GM12878 (cell line): ENCODE results near the gene CD7. TPM values are rescaled to one million over a fixed set of nuclear protein-coding genes. Genes with fewer than 3 reads are reported as not detected.
A peak's percentile ranks its signal among the peaks of the same experiment; 100 is the strongest.

Experiments used
- ATAC-seq: fragments of 200-7000 bp; cut with Tn5 transposase; 3 replicates; pipeline ENCODE4 v1.9.1; 2020; ENCODE audit warnings: mild to moderate bottlenecking, moderate library complexity
- BruUV-seq: library from RNA; stranded (reverse); fragments of 400-500 nt; replicated peaks from 2 replicates; lab custom pipeline; 2021; lab: Mats Ljungman, UMichigan
- CTCF ChIA-PET: fragments of 300-600 bp; sonication (Branson Sonifier 250); formaldehyde crosslinking; extraction: SDS; loops from one replicate; lab custom pipeline; 2021; ENCODE audit warnings: inconsistent platforms; lab: Yijun Ruan, JAX
- POLR2A ChIA-PET: fragments of 350-600 bp; formaldehyde crosslinking; extraction: SDS; loops from one replicate; lab custom pipeline; 2021; ENCODE audit warnings: inconsistent platforms; lab: Charles Lee
- RAD21 ChIA-PET: fragments of 300-600 bp; sonication (Branson Sonifier 250); formaldehyde crosslinking; loops from one replicate; lab custom pipeline; 2023; ENCODE audit warnings: antibody characterized with exemption; ENCODE audit not compliant: unreplicated experiment; lab: Charles Lee
- SMC1A ChIA-PET: fragments of 300-600 bp; sonication (Branson Sonifier 250); formaldehyde crosslinking; loops from one replicate; lab custom pipeline; 2023; ENCODE audit not compliant: unreplicated experiment, uncharacterized antibody; lab: Charles Lee
- DNase-seq: peaks from one replicate; pipeline ENCODE4 v3.0.0-alpha.2; 2011; ENCODE audit warnings: low read depth, low spot score
- FAIRE-seq: peaks from 3 replicates; lab custom pipeline; 2011; peaks lifted over from hg19 to GRCh38; lab: Jason Lieb, UNC
- H2AFZ ChIP-seq: 2 replicates; pipeline ENCODE4 v1.6.0; 2011; ENCODE audit warnings: low read depth, low read length, control low read depth; ENCODE audit not compliant: control insufficient read depth
- H3K27ac ChIP-seq: 2 replicates; pipeline ENCODE4 v1.5.1; 2011; ENCODE audit warnings: control low read depth; ENCODE audit not compliant: control insufficient read depth, insufficient read depth
- H3K27me3 ChIP-seq, 2 experiments: replicated peaks in 1 of 2; 2 replicates each; pipeline versions ENCODE4 v1.6.0 to v1.6.1; 2011; ENCODE audit warnings: low read length in 1 of 2; ENCODE audit not compliant: control insufficient read depth in 2 of 2, insufficient read depth in 2 of 2
- H3K36me3 ChIP-seq, 2 experiments: 2 replicates each; pipeline ENCODE4 v1.5.1; 2011; ENCODE audit warnings: low read length in 1 of 2; ENCODE audit not compliant: control insufficient read depth in 2 of 2, insufficient read depth in 2 of 2
- H3K4me1 ChIP-seq: 2 replicates; pipeline ENCODE4 v1.6.1; 2011; ENCODE audit warnings: mild to moderate bottlenecking, low read length, moderate library complexity, mixed read lengths; ENCODE audit not compliant: control insufficient read depth, insufficient read depth
- H3K4me2 ChIP-seq: 2 replicates; pipeline ENCODE4 v1.6.0; 2011; ENCODE audit warnings: control low read depth; ENCODE audit not compliant: control insufficient read depth, insufficient read depth
- H3K4me3 ChIP-seq: fragments of 200-600 bp; sonication (generic); 2 replicates; pipeline ENCODE4 v1.5.1; 2016
- H3K79me2 ChIP-seq: 2 replicates; pipeline ENCODE4 v1.6.0; 2011; ENCODE audit warnings: low read length; ENCODE audit not compliant: control insufficient read depth, insufficient read depth
- H3K9ac ChIP-seq: 2 replicates; pipeline ENCODE4 v1.8.0; 2011; ENCODE audit warnings: low read length, control low read depth, mixed read lengths; ENCODE audit not compliant: control insufficient read depth, insufficient read depth
- H3K9me3 ChIP-seq: replicated peaks from 3 replicates; pipeline ENCODE4 v1.5.1; 2011; ENCODE audit warnings: mild to moderate bottlenecking, low read length; ENCODE audit not compliant: control insufficient read depth, insufficient read depth
- H4K20me1 ChIP-seq: 2 replicates; pipeline ENCODE4 v1.6.0; 2011; ENCODE audit not compliant: control insufficient read depth, insufficient read depth
- ATF7 ChIP-seq: fragments of 450-650 bp; IDR thresholded peaks from 2 replicates; pipeline ENCODE4 v1.6.1; 2016; ENCODE audit warnings: low read depth, mild to moderate bottlenecking
- BHLHE40 ChIP-seq, 2 experiments: fragments of 450-650 bp in 1 of 2; IDR thresholded peaks; 2 replicates each; pipeline ENCODE4 v1.6.1; 2011 to 2017; ENCODE audit warnings: low read depth in 2 of 2, borderline replicate concordance in 1 of 2, improper control_type of control experiment in 1 of 2, low read length in 1 of 2, mild to moderate bottlenecking in 1 of 2
- BRCA1 ChIP-seq: IDR thresholded peaks from 2 replicates; pipeline ENCODE4 v1.6.1; 2011; ENCODE audit warnings: low read depth, low read length, improper control_type of control experiment
- CHD1 ChIP-seq: IDR thresholded peaks from 2 replicates; pipeline ENCODE4 v1.6.1; 2012; ENCODE audit warnings: low read depth, low read length, improper control_type of control experiment
- EED ChIP-seq: sonication (generic); IDR thresholded peaks from 2 replicates; pipeline ENCODE4 v1.6.1; 2016; ENCODE audit warnings: antibody characterized with exemption, low read depth
- ESRRA ChIP-seq: IDR thresholded peaks from 2 replicates; pipeline ENCODE4 v1.6.1; 2012; ENCODE audit warnings: mild to moderate bottlenecking, low read length, improper control_type of control experiment
- GATAD2B ChIP-seq: fragments of 450-650 bp; conservative IDR thresholded peaks from 2 replicates; pipeline ENCODE4 v1.6.1; 2017; ENCODE audit warnings: low read depth, mild to moderate bottlenecking, moderate library complexity
- MEF2B ChIP-seq: fragments of 450-650 bp; IDR thresholded peaks from 2 replicates; pipeline ENCODE4 v1.6.1; 2018; ENCODE audit warnings: mild to moderate bottlenecking, moderate library complexity; ENCODE audit not compliant: partially characterized antibody, poor library complexity, severe bottlenecking
- NBN ChIP-seq: fragments of 450-650 bp; IDR thresholded peaks from 2 replicates; pipeline ENCODE4 v1.6.1; 2016
- PAX5 ChIP-seq: IDR thresholded peaks from 2 replicates; pipeline ENCODE4 v1.6.1; 2011; ENCODE audit warnings: low read depth, low read length, borderline replicate concordance
- SMAD1 ChIP-seq: fragments of 450-650 bp; IDR thresholded peaks from 2 replicates; pipeline ENCODE4 v1.6.1; 2018; ENCODE audit warnings: mild to moderate bottlenecking, low read depth; ENCODE audit not compliant: partially characterized antibody
- SMC3 ChIP-seq: IDR thresholded peaks from 2 replicates; pipeline ENCODE4 v1.6.1; 2011; ENCODE audit warnings: low read length, improper control_type of control experiment, borderline replicate concordance
- TCF12 ChIP-seq: IDR thresholded peaks from 2 replicates; pipeline ENCODE4 v1.6.1; 2011; ENCODE audit warnings: low read depth, mild to moderate bottlenecking, low read length
- ZNF622 ChIP-seq: fragments of 450-650 bp; IDR thresholded peaks from 2 replicates; pipeline ENCODE4 v1.6.1; 2017; ENCODE audit warnings: mild to moderate bottlenecking, inconsistent platforms
- WGBS: methylation state at CpG from one replicate; pipeline ENCODE4 v1.1.6; 2016; ENCODE audit warnings: low lambda C conversion rate; ENCODE audit not compliant: insufficient replicate concordance, insufficient coverage; ENCODE audit errors: missing lambda C conversion rate; 5-methylcytosine and 5-hydroxymethylcytosine counted together
- in situ Hi-C: fragments of 300-500 bp; cut with MboI; formaldehyde crosslinking; loops from 9 replicates; pipeline ENCODE4 v1.14.3; 2018; ENCODE audit warnings: mixed read lengths
- intact Hi-C: fragments of 100-400 bp; cut with micrococcal nuclease; formaldehyde crosslinking; loops from one replicate; pipeline ENCODE4 v1.14.2; 2022; ENCODE audit not compliant: unreplicated experiment
- polyA plus RNA-seq, 11 experiments: library from polyadenylated mRNA; depleted of rRNA in 4 of 11; unstranded in 6 of 11; stranded (reverse) in 5 of 11; fragments of >200 nt; fragmentation: Nextera tagmentation in 4 of 11; fragmentation: Illumina TruSeq in 1 of 11; extraction: Ambion mirVana in 4 of 11; extraction: Trizol in 1 of 11; gene quantifications; 1 replicate in 1 of 11; 2 replicates in 10 of 11; pipeline versions ENCODE4 v1.2.1 to v1.2.3, GENCODE V29; 2011 to 2016; ENCODE audit warnings: inconsistent platforms in 2 of 11, missing spikeins in 2 of 11, low read depth in 1 of 11
- total RNA-seq, 4 experiments: library from RNA; depleted of rRNA in 3 of 4; stranded (reverse); fragments of >200 nt in 3 of 4; fragmentation: Illumina TruSeq in 1 of 4; extraction: Trizol in 1 of 4; gene quantifications; 2 replicates each; pipeline versions ENCODE4 v1.2.1 to v1.2.3, GENCODE V29; 2013 to 2021
- TF ChIP-seq, protein P1 (sequence below): fragments of 450-650 bp; IDR thresholded peaks from 2 replicates; pipeline ENCODE4 v1.6.1; 2018; ENCODE audit warnings: borderline replicate concordance, mild to moderate bottlenecking; ENCODE audit not compliant: partially characterized antibody
- TF ChIP-seq, protein P2 (sequence below): fragments of 450-650 bp; IDR thresholded peaks from 2 replicates; pipeline ENCODE4 v1.6.1; 2017; ENCODE audit warnings: low read depth, mild to moderate bottlenecking, moderate library complexity

Gene CD7
- total and polyA plus RNA-seq, 10 of the 15 experiments (the other 5 are each of a cell fraction or from before 2014, with no cell fraction given) = 0.33 TPM; not detected in 9

DNA sequence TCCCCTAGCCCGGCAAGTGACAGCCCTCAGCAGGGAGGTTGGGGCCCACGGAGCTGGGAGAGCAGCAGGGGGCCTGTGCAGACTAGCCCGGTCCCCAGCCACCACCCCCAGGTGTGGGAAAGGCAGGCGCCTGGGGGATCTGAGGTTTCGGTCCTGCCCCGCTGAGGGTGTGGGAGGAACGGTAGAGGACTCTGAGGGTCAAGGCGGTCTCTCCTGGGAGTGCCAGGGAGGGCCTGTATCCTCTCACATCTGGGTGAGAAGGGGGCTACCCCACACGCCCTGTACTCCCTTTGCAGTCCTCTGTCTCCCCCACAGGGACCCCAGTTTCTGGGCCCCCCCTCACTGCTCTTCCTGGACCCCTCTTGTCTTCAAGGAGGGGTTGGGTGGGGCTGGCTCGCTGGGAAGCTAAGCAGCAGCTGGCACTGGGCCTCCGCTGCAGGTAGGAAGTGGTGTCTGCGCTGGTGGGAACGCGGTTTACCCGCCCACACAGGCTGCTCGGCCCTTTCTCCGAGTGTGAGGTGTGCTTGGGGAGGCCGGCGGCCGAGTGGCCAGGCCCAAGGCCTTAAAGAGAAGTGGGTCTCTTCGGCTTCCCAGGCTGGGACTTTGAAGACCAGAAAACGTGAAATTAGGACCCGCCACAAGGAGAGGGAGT is 15.4 kb downstream of the CD7 start:
- no TSS peak for BruUV-seq
- ChIA-PET RAD21 (interaction anchor here (0.9 to 7.9 kb wide), 13 partner anchors 10 to 96 kb away, joined by 3 to 77 read pairs (median 4); partner anchors contain the start of genes CD7, CSNK1D and SLC16A3), POLR2A (interaction anchor here (0.5 to 4.0 kb wide), 13 partner anchors 8 to 147 kb away, joined by 3 to 32 read pairs (median 5); partner anchors contain the start of genes CSNK1D and SLC16A3), CTCF (interaction anchor here (0.9 to 8.7 kb wide), 12 partner anchors 10 to 271 kb away, joined by 3 to 94 read pairs (median 7); partner anchors contain the start of gene RAC3), SMC1A (interaction anchor here (0.9 to 5.1 kb wide), 9 partner anchors 9 to 96 kb away, joined by 3 to 42 read pairs (median 5); partner anchors contain the start of gene CD7)
- Histone ChIP-seq H3K4me2 (peak overlapping the region; percentile 77), H3K79me2 (no peaks in the 10 kb centered on the region), H3K4me3 (peak overlapping the region; percentile 37), H3K36me3 (no peaks in the 10 kb centered on the region), H3K27ac (peak overlapping the region; percentile 11; the same call in 1 of the 2 replicates), H3K9ac (peak overlapping the region; percentile 11; the same call in 1 of the 2 replicates), H3K27me3 (no peaks in the 10 kb centered on the region; a peak in 1 of 4 replicates), H3K4me1 (peaks cover 35% of the 10 kb centered on the region), H2AFZ (peak overlapping the region; percentile 51), H4K20me1 (no peaks in the 10 kb centered on the region), H3K9me3 (no peaks in the 10 kb centered on the region)
- ATAC-seq = peak; percentile 52
- intact Hi-C loops (loop anchor here (1.0 kb wide), 1 partner anchor 19 kb away; no protein-coding TSS in a partner anchor), in situ Hi-C loops (no loop called here)
- WGBS = 5% methylated on average over 23 of the region's 23 CpGs
- peak; percentile 64 for DNase-seq
- FAIRE-seq = peak; percentile 66
- TF ChIP-seq SMC3 (0 out of 2 replicates have a peak, but pooled peaks have one; percentile 4), SMAD1 (peak; percentile 57), ATF7 (0 out of 2 replicates have a peak, but pooled peaks have one; percentile 17), EED (peak; percentile 58; the same call in 1 of the 2 replicates), BHLHE40 (IDR thresholded peaks at IDR 0.05; ENCODE audit: borderline replicate concordance in 1 of 2, low read depth in 2 of 2, low read length in 1 of 2) (peak in 1 of 2 experiments; percentile 75; a peak in 2 of 4 replicates), ESRRA (0 out of 2 replicates have a peak, but pooled peaks have one; percentile 23), GATAD2B (peak; percentile 100), MEF2B (peak; percentile 97), BRCA1 (no peak), NBN (peak; percentile 88; the same call in 1 of the 2 replicates), ZNF622 (no peak), CHD1 (peak; percentile 81; the same call in 1 of the 2 replicates), TCF12 (peak; percentile 90), PAX5 (peak; percentile 14; the same call in 1 of the 2 replicates)
- TF ChIP-seq, protein P1, sequence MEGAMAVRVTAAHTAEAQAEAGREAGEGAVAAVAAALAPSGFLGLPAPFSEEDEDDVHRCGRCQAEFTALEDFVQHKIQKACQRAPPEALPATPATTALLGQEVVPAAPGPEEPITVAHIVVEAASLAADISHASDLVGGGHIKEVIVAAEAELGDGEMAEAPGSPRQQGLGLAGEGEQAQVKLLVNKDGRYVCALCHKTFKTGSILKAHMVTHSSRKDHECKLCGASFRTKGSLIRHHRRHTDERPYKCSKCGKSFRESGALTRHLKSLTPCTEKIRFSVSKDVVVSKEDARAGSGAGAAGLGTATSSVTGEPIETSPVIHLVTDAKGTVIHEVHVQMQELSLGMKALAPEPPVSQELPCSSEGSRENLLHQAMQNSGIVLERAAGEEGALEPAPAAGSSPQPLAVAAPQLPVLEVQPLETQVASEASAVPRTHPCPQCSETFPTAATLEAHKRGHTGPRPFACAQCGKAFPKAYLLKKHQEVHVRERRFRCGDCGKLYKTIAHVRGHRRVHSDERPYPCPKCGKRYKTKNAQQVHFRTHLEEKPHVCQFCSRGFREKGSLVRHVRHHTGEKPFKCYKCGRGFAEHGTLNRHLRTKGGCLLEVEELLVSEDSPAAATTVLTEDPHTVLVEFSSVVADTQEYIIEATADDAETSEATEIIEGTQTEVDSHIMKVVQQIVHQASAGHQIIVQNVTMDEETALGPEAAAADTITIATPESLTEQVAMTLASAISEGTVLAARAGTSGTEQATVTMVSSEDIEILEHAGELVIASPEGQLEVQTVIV = no peak
- TF ChIP-seq, protein P2, sequence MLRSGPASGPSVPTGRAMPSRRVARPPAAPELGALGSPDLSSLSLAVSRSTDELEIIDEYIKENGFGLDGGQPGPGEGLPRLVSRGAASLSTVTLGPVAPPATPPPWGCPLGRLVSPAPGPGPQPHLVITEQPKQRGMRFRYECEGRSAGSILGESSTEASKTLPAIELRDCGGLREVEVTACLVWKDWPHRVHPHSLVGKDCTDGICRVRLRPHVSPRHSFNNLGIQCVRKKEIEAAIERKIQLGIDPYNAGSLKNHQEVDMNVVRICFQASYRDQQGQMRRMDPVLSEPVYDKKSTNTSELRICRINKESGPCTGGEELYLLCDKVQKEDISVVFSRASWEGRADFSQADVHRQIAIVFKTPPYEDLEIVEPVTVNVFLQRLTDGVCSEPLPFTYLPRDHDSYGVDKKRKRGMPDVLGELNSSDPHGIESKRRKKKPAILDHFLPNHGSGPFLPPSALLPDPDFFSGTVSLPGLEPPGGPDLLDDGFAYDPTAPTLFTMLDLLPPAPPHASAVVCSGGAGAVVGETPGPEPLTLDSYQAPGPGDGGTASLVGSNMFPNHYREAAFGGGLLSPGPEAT = peak; percentile 71; the same call in 1 of the 2 replicates
